Transverse colon (tissue), 3 donors: ENCODE data around the gene DNAI1.

Experiments used
- CTCF ChIP-seq, 5 experiments: fragments of 200-600 bp in 3 of 5; fragments of 450-650 bp in 2 of 5; sonication (generic) in 3 of 5; IDR thresholded peaks; 1 replicate in 2 of 5; 2 replicates in 3 of 5; pipeline ENCODE4 v1.5.1; 2016 to 2017; ENCODE audit warnings: antibody characterized with exemption in 5 of 5, inconsistent platforms in 3 of 5, mild to moderate bottlenecking in 2 of 5, moderate library complexity in 1 of 5
- EP300 ChIP-seq: sonication (generic); formaldehyde crosslinking; IDR thresholded peaks from one replicate; pipeline ENCODE4 v1.6.1; 2017; ENCODE audit warnings: antibody characterized with exemption, low read depth

GRCh38 chr9:34566972-34567371, 108.4 kb downstream of the DNAI1 start:
- no peak for TF ChIP-seq CTCF (IDR thresholded peaks at IDR 0.05)
- TF ChIP-seq EP300 = no peak
